CD14-positive monocyte (primary cell): ENCODE measurements around the gene C2CD4A. TPM values are rescaled to one million over a fixed set of nuclear protein-coding genes. Genes with fewer than 3 reads are reported as not detected.

Experiments
- DNase-seq, 3 donors: peaks; one replicate each; pipeline ENCODE4 v3.0.0-alpha.2; 2011 to 2022
- H2AFZ ChIP-seq: 2 replicates; pipeline ENCODE4 v1.6.0; 2012; ENCODE audit warnings: mild to moderate bottlenecking, low read depth, low read length, inconsistent platforms; ENCODE audit not compliant: insufficient read depth, poor library complexity, severe bottlenecking
- H3K27ac ChIP-seq, 2 donors: 1 replicate in 1 of 2; 2 replicates in 1 of 2; pipeline ENCODE4 v1.5.1; 2012 to 2013; ENCODE audit warnings: low read length in 2 of 2, control low read depth in 1 of 2, inconsistent platforms in 1 of 2, low read depth in 1 of 2, mild to moderate bottlenecking in 1 of 2
- H3K27me3 ChIP-seq, 2 donors: one replicate each; pipeline versions ENCODE4 v1.6.0 to v1.6.1; 2011 to 2013; ENCODE audit warnings: low read length in 2 of 2; ENCODE audit not compliant: control insufficient read depth in 2 of 2, insufficient read depth in 2 of 2
- H3K36me3 ChIP-seq, 2 donors: replicated peaks in 1 of 2; 1 replicate in 1 of 2; 2 replicates in 1 of 2; pipeline versions ENCODE4 v1.5.1 to v1.6.1; 2012 to 2013; ENCODE audit warnings: low read length in 2 of 2, control low read depth in 1 of 2, inconsistent platforms in 1 of 2, mild to moderate bottlenecking in 1 of 2; ENCODE audit not compliant: insufficient read depth in 2 of 2, control insufficient read depth in 1 of 2
- H3K4me1 ChIP-seq, 2 donors: 1 replicate in 1 of 2; 2 replicates in 1 of 2; pipeline versions ENCODE4 v1.5.1 to v1.6.1; 2012 to 2013; ENCODE audit warnings: low read length in 2 of 2, control low read depth in 1 of 2, inconsistent platforms in 1 of 2, mild to moderate bottlenecking in 1 of 2, moderate library complexity in 1 of 2; ENCODE audit not compliant: insufficient read depth in 2 of 2, control insufficient read depth in 1 of 2
- H3K4me2 ChIP-seq: replicated peaks from 2 replicates; pipeline ENCODE3; 2012; ENCODE audit warnings: low read length, moderate library complexity, mild to moderate bottlenecking; ENCODE audit not compliant: poor library complexity, severe bottlenecking; ENCODE audit errors: extremely low read depth
- H3K4me3 ChIP-seq, 3 experiments: fragments of 200-600 bp in 1 of 3; sonication (generic) in 1 of 3; replicated peaks in 1 of 3; 1 replicate in 2 of 3; 2 replicates in 1 of 3; pipeline ENCODE4 v1.5.1; 2011 to 2013; ENCODE audit warnings: low read length in 3 of 3, mild to moderate bottlenecking in 3 of 3, control low read depth in 2 of 3, low read depth in 2 of 3, inconsistent platforms in 1 of 3, moderate library complexity in 1 of 3
- H3K79me2 ChIP-seq: 2 replicates; pipeline ENCODE4 v1.6.0; 2012; ENCODE audit warnings: mild to moderate bottlenecking, control low read depth, inconsistent platforms, low read length, moderate library complexity; ENCODE audit not compliant: insufficient read depth
- H3K9ac ChIP-seq: 2 replicates; pipeline ENCODE4 v1.6.0; 2017; ENCODE audit warnings: low read length, mild to moderate bottlenecking; ENCODE audit not compliant: insufficient read depth, poor library complexity, severe bottlenecking
- H3K9me3 ChIP-seq, 2 donors: replicated peaks in 1 of 2; 1 replicate in 1 of 2; 2 replicates in 1 of 2; pipeline versions ENCODE4 v1.5.1 to v1.6.1; 2012 to 2013; ENCODE audit warnings: low read length in 2 of 2, control low read depth in 1 of 2; ENCODE audit not compliant: control insufficient read depth in 1 of 2, insufficient read depth in 1 of 2
- H4K20me1 ChIP-seq: 2 replicates; pipeline ENCODE4 v1.6.0; 2012; ENCODE audit warnings: mild to moderate bottlenecking, low read length, control low read depth, moderate library complexity; ENCODE audit not compliant: insufficient read depth
- H3K27ac Mint-ChIP-seq, 7 donors: one replicate each; pipeline ENCODE4 v1.8.0; 2020; ENCODE audit warnings: mild to moderate bottlenecking in 7 of 7, mixed read lengths in 7 of 7, moderate library complexity in 6 of 7, inconsistent platforms in 2 of 7
- H3K27me3 Mint-ChIP-seq, 3 donors: one replicate each; pipeline ENCODE4 v1.8.0; 2021 to 2022; ENCODE audit warnings: low read depth in 3 of 3, mild to moderate bottlenecking in 3 of 3, mixed read lengths in 3 of 3, moderate library complexity in 3 of 3, inconsistent platforms in 1 of 3
- H3K36me3 Mint-ChIP-seq, 2 donors: one replicate each; pipeline ENCODE4 v1.8.0; 2020; ENCODE audit warnings: mixed read lengths in 2 of 2, inconsistent platforms in 1 of 2, mild to moderate bottlenecking in 1 of 2
- H3K4me1 Mint-ChIP-seq: one replicate; pipeline ENCODE4 v1.8.0; 2020; ENCODE audit warnings: mild to moderate bottlenecking, mixed read lengths
- H3K4me3 Mint-ChIP-seq, 2 donors: one replicate each; pipeline ENCODE4 v1.8.0; 2020; ENCODE audit warnings: mild to moderate bottlenecking in 2 of 2, mixed read lengths in 2 of 2, moderate library complexity in 1 of 2
- H3K9me3 Mint-ChIP-seq, 7 donors: one replicate each; pipeline ENCODE4 v1.8.0; 2020 to 2022; ENCODE audit warnings: mixed read lengths in 7 of 7, mild to moderate bottlenecking in 6 of 7, moderate library complexity in 6 of 7, inconsistent platforms in 2 of 7
- WGBS: methylation state at CpG from one replicate; pipeline ENCODE4 v1.1.5; 2013; ENCODE audit warnings: missing lambda C conversion rate; ENCODE audit not compliant: insufficient coverage; 5-methylcytosine and 5-hydroxymethylcytosine counted together
- intact Hi-C, 2 donors: fragments of 100-400 bp; cut with micrococcal nuclease; formaldehyde crosslinking; loops; one replicate each; pipeline versions ENCODE4 v1.15.0 to v1.15.1; 2023
- polyA plus RNA-seq, 3 donors: library from polyadenylated mRNA; depleted of rRNA in 1 of 3; unstranded in 2 of 3; stranded (reverse) in 1 of 3; fragments of 300-500 nt in 2 of 3; fragments of >200 nt in 1 of 3; fragmentation: Illumina TruSeq in 2 of 3; gene quantifications; 1 replicate in 2 of 3; 2 replicates in 1 of 3; pipeline ENCODE4 v1.2.3, GENCODE V29; 2012 to 2021
- TF ChIP-seq, protein P1 (sequence below): fragments of 200-600 bp; IDR thresholded peaks from one replicate; pipeline ENCODE4 v1.8.0; 2022; ENCODE audit warnings: antibody characterized with exemption, mild to moderate bottlenecking

The C2CD4A gene
- polyA plus RNA-seq, 3 donors: not detected

DNA sequence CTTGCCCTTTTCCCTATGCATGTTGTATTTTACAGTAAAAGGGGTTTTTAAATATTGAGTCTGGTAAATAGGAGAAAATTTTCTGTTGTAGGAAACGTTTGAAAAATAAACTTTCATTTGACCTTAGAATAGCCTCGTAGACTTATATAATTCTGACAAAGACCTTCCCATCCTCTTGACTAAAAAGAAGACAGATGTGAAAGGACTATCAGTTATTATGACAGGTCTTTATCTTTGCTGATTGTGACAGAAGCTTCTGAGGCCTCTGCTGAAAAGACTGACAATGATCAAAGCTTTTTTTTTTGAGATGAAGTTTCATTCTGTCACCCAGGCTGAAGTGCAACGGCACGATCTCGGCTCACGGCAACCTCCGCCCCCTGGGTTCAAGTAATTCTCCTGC is 24.2 kb downstream of the C2CD4A start:
- Histone ChIP-seq H3K36me3 (no peaks in the 10 kb centered on the region), H2AFZ (no peak overlapping the region), H3K27ac (no peak overlapping the region), H3K9ac (no peak overlapping the region), H4K20me1 (no peaks in the 10 kb centered on the region), H3K4me2 (no peak overlapping the region), H3K79me2 (no peaks in the 10 kb centered on the region), H3K27me3 (no peaks in the 10 kb centered on the region), H3K4me1 (peaks cover 0 to 1% of the 10 kb centered on the region in 2 donors), H3K9me3 (no peaks in the 10 kb centered on the region), H3K4me3 (no peak overlapping the region)
- Mint-ChIP-seq H3K9me3 (peaks cover 0 to under 1% (median 0%) of the 10 kb centered on the region in 7 donors), H3K4me3 (no peak overlapping the region), H3K36me3 (no peaks in the 10 kb centered on the region), H3K27ac (no peak overlapping the region), H3K4me1 (peaks cover under 1% of the 10 kb centered on the region), H3K27me3 (peaks cover 0 to 7% (median 3%) of the 10 kb centered on the region in 3 donors)
- TF ChIP-seq, protein P1, sequence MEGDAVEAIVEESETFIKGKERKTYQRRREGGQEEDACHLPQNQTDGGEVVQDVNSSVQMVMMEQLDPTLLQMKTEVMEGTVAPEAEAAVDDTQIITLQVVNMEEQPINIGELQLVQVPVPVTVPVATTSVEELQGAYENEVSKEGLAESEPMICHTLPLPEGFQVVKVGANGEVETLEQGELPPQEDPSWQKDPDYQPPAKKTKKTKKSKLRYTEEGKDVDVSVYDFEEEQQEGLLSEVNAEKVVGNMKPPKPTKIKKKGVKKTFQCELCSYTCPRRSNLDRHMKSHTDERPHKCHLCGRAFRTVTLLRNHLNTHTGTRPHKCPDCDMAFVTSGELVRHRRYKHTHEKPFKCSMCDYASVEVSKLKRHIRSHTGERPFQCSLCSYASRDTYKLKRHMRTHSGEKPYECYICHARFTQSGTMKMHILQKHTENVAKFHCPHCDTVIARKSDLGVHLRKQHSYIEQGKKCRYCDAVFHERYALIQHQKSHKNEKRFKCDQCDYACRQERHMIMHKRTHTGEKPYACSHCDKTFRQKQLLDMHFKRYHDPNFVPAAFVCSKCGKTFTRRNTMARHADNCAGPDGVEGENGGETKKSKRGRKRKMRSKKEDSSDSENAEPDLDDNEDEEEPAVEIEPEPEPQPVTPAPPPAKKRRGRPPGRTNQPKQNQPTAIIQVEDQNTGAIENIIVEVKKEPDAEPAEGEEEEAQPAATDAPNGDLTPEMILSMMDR: no peak
- WGBS: 95% methylated on average over 4 of the region's 7 CpGs
- intact Hi-C loops: no loop called here
- no peak for DNase-seq

DNA sequence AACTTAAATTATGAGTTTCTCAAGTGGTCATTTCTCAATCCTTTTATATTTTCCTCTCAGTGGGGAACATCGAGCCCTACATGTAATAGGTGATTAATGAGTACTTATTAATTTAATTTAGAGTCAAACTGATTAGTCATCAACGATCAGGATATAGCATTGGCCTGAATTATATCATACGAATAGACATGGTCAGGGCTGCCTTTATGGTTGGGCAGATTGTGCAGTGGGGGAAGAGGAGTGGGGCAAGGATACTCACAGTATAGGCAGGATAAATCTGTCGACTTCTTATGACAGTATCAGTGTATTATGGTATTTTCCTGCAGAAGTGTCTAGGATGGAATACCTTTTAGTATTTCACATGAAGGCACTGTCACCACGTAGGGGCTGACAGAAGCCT is 27.0 kb downstream of the C2CD4A start:
- peaks cover 0 to 4% (median 0%) of the 10 kb centered on the region in 7 donors for H3K9me3 Mint-ChIP-seq
- H3K9me3 ChIP-seq: no peaks in the 10 kb centered on the region
- H3K27ac Mint-ChIP-seq: no peak overlapping the region
- intact Hi-C loops: no loop called here
- peaks cover 0 to 2% of the 10 kb centered on the region in 2 donors for H3K27me3 ChIP-seq
- 96% methylated on average over 4 of the region's 5 CpGs for WGBS
- H3K4me3 Mint-ChIP-seq: no peak overlapping the region
- H3K4me2 ChIP-seq: no peak overlapping the region
- no peak overlapping the region for H2AFZ ChIP-seq
- H3K27me3 Mint-ChIP-seq: peaks cover 0 to 12% (median under 1%) of the 10 kb centered on the region in 3 donors
- H3K79me2 ChIP-seq: no peaks in the 10 kb centered on the region
- no peak overlapping the region for H3K4me3 ChIP-seq
- no peaks in the 10 kb centered on the region for H3K36me3 Mint-ChIP-seq
- no peaks in the 10 kb centered on the region for H3K4me1 Mint-ChIP-seq
- no peak overlapping the region for H3K9ac ChIP-seq
- no peaks in the 10 kb centered on the region for H3K4me1 ChIP-seq
- no peaks in the 10 kb centered on the region for H3K36me3 ChIP-seq
- no peak overlapping the region for H3K27ac ChIP-seq
- DNase-seq: no peak
- H4K20me1 ChIP-seq: no peaks in the 10 kb centered on the region
- TF ChIP-seq, protein P1: no peak
